ENCODE data around the gene PCNX2. TPM values are rescaled to one million over a fixed set of nuclear protein-coding genes. Genes with fewer than 3 reads are reported as not detected.

Gene PCNX2
- total and polyA plus RNA-seq, 2 donors (not counting 3 experiments of a cell fraction or from before 2014, with no cell fraction given) = 6.6 to 11.0 TPM

GRCh38 chr1:233144434-233144833, 151.1 kb downstream of the PCNX2 start:
- intact Hi-C loops (cut with micrococcal nuclease) (no loop called here), dilution Hi-C loops (cut with MboI; ENCODE audit: extremely low pct_ligation_motif_present, low sequenced_read_pairs) (no loop called here)
- no peaks in the 10 kb centered on the region for H3K79me2 ChIP-seq (ENCODE audit: control insufficient read depth, insufficient read depth, low read length)
- no peak for FAIRE-seq
- DNase-seq (ENCODE audit: low read depth, low spot score) = no peak
- TF ChIP-seq JUN (IDR thresholded peaks at IDR 0.05; ENCODE audit: borderline replicate concordance, insufficient read depth, insufficient read length, low read depth) = no peak
- TF ChIP-seq, protein P1, sequence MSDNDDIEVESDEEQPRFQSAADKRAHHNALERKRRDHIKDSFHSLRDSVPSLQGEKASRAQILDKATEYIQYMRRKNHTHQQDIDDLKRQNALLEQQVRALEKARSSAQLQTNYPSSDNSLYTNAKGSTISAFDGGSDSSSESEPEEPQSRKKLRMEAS (IDR thresholded peaks at IDR 0.05; ENCODE audit: insufficient read depth, insufficient read length) = no peak
- no peak for TF ChIP-seq FOS (IDR thresholded peaks at IDR 0.05; ENCODE audit: borderline replicate concordance, insufficient read depth, low read length)
- TF ChIP-seq POLR2AphosphoS5 (IDR thresholded peaks at IDR 0.05; ENCODE audit: insufficient read depth, low read depth, low read length) = no peak
- H3K27me3 ChIP-seq (ENCODE audit: control insufficient read depth in 2 of 2, insufficient read depth in 2 of 2, low read length in 2 of 2) = no peaks in the 10 kb centered on the region
- CTCF ChIA-PET = no interaction called here
- no peaks in the 10 kb centered on the region for H3K36me3 ChIP-seq (ENCODE audit: control insufficient read depth in 2 of 2, extremely low read depth in 1 of 2, insufficient read depth in 2 of 2, low read length in 2 of 2)
- POLR2A ChIA-PET = no interaction called here
- no peaks in the 10 kb centered on the region for H3K9me3 ChIP-seq (replicated peaks; ENCODE audit: control insufficient read depth, insufficient read depth, low read length)
- no peak overlapping the region for H2AFZ ChIP-seq (ENCODE audit: low read depth, low read length)
- no peaks in the 10 kb centered on the region for H3K4me1 ChIP-seq (ENCODE audit: control insufficient read depth, extremely low read depth, insufficient read depth, low read length)
- H3K9me1 ChIP-seq (replicated peaks; ENCODE audit: control insufficient read depth, extremely low read depth, insufficient read depth, low read length) = no peaks in the 10 kb centered on the region
- H3K9ac ChIP-seq (replicated peaks; ENCODE audit: extremely low read depth, insufficient read depth, low read length) = no peak overlapping the region
- no peak overlapping the region for H3K27ac ChIP-seq (ENCODE audit: insufficient read depth, low read depth, low read length)
- H3K4me2 ChIP-seq (ENCODE audit: insufficient read depth, low read length) = no peak overlapping the region
- no peaks in the 10 kb centered on the region for H4K20me1 ChIP-seq (replicated peaks; ENCODE audit: control insufficient read depth, extremely low read depth, insufficient read depth, low read length)
- no peak overlapping the region for H3K4me3 ChIP-seq (replicated peaks in 1 of 3; ENCODE audit: insufficient read depth in 1 of 3, low read depth in 1 of 3, low read length in 3 of 3)
- no TSS peak for BruUV-seq (replicated peaks)

DNA sequence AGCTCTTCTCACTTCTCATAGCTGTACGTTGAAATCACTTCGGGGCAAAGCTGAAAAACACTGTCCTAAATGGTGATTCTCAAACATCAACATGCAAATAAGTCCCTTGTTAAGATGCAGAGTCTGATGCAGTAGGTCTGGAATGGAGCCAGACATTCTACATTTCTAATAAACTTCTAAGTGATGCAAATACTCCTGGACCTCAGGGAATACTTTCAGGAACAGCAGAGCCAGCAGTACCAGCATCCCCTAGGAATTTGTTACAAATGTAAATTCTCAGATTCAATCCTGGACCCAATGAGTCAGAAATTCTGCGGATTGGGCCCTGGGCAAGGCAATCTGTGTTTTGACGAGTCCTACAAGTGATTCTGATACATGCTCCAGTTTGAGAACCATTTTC, 152.3 kb downstream of the PCNX2 start:
- Histone ChIP-seq H3K27me3 (ENCODE audit: control insufficient read depth in 2 of 2, insufficient read depth in 2 of 2, low read length in 2 of 2) (no peaks in the 10 kb centered on the region), H3K4me3 (replicated peaks in 1 of 3; ENCODE audit: insufficient read depth in 1 of 3, low read depth in 1 of 3, low read length in 3 of 3) (no peak overlapping the region), H2AFZ (ENCODE audit: low read depth, low read length) (no peak overlapping the region), H3K9me3 (replicated peaks; ENCODE audit: control insufficient read depth, insufficient read depth, low read length) (no peaks in the 10 kb centered on the region), H3K9ac (replicated peaks; ENCODE audit: extremely low read depth, insufficient read depth, low read length) (no peak overlapping the region), H4K20me1 (replicated peaks; ENCODE audit: control insufficient read depth, extremely low read depth, insufficient read depth, low read length) (no peaks in the 10 kb centered on the region), H3K9me1 (replicated peaks; ENCODE audit: control insufficient read depth, extremely low read depth, insufficient read depth, low read length) (no peaks in the 10 kb centered on the region), H3K4me2 (ENCODE audit: insufficient read depth, low read length) (no peak overlapping the region), H3K27ac (ENCODE audit: insufficient read depth, low read depth, low read length) (no peak overlapping the region), H3K79me2 (ENCODE audit: control insufficient read depth, insufficient read depth, low read length) (no peaks in the 10 kb centered on the region), H3K4me1 (ENCODE audit: control insufficient read depth, extremely low read depth, insufficient read depth, low read length) (no peaks in the 10 kb centered on the region), H3K36me3 (ENCODE audit: control insufficient read depth in 2 of 2, extremely low read depth in 1 of 2, insufficient read depth in 2 of 2, low read length in 2 of 2) (no peaks in the 10 kb centered on the region)
- FAIRE-seq (no peak), DNase-seq (ENCODE audit: low read depth, low spot score) (no peak)
- dilution Hi-C loops (cut with MboI; ENCODE audit: extremely low pct_ligation_motif_present, low sequenced_read_pairs) (no loop called here), intact Hi-C loops (cut with micrococcal nuclease) (no loop called here)
- TF ChIP-seq POLR2AphosphoS5 (IDR thresholded peaks at IDR 0.05; ENCODE audit: insufficient read depth, low read depth, low read length) = no peak
- no peak for TF ChIP-seq JUN (IDR thresholded peaks at IDR 0.05; ENCODE audit: borderline replicate concordance, insufficient read depth, insufficient read length, low read depth)
- no peak for TF ChIP-seq MYC (IDR thresholded peaks at IDR 0.05; ENCODE audit: low read depth, low read length)
- no peak for TF ChIP-seq FOS (IDR thresholded peaks at IDR 0.05; ENCODE audit: borderline replicate concordance, insufficient read depth, low read length)
- TF ChIP-seq, protein P1 (IDR thresholded peaks at IDR 0.05; ENCODE audit: insufficient read depth, insufficient read length) = no peak
- no peak for TF ChIP-seq GATA2 (IDR thresholded peaks at IDR 0.05; ENCODE audit: insufficient read depth, insufficient read length, low read depth, low read length)
- TF ChIP-seq POLR2A (IDR thresholded peaks at IDR 0.05; ENCODE audit: low read depth, low read length) = no peak
- ChIA-PET POLR2A (no interaction called here), CTCF (no interaction called here)
- BruUV-seq (replicated peaks) = no TSS peak
